Tibial nerve (tissue), 4 donors: ENCODE data around the gene OCA2. TPM values are rescaled to one million over a fixed set of nuclear protein-coding genes. Genes with fewer than 3 reads are reported as not detected.

ENCODE experiments used
- DNase-seq, 2 donors: peaks; one replicate each; pipeline ENCODE4 v3.0.0-alpha.2; 2019; ENCODE audit warnings: low spot score in 2 of 2
- H3K27ac ChIP-seq, 4 donors: fragments of 200-600 bp; sonication (generic) in 3 of 4; one replicate each; pipeline ENCODE4 v1.5.1; 2017 to 2019; ENCODE audit warnings: mild to moderate bottlenecking in 1 of 4
- H3K27me3 ChIP-seq, 2 donors: fragments of 200-600 bp; sonication (generic) in 1 of 2; one replicate each; pipeline versions ENCODE4 v1.5.1 to v1.6.0; 2017 to 2019
- H3K36me3 ChIP-seq, 3 donors: fragments of 200-600 bp; sonication (generic); one replicate each; pipeline ENCODE4 v1.5.1; 2018 to 2019
- H3K4me1 ChIP-seq, 4 donors: fragments of 200-600 bp; sonication (generic) in 3 of 4; one replicate each; pipeline ENCODE4 v1.5.1; 2017 to 2019
- H3K4me3 ChIP-seq, 4 donors: fragments of 200-600 bp; sonication (generic) in 3 of 4; one replicate each; pipeline ENCODE4 v1.5.1; 2017 to 2019; ENCODE audit warnings: mild to moderate bottlenecking in 1 of 4, moderate library complexity in 1 of 4
- H3K9me3 ChIP-seq, 4 donors: fragments of 200-600 bp; sonication (generic) in 3 of 4; one replicate each; pipeline ENCODE4 v1.5.1; 2017 to 2019
- CTCF ChIP-seq, 5 experiments: fragments of 200-600 bp in 3 of 5; fragments of 450-650 bp in 2 of 5; sonication (generic) in 3 of 5; IDR thresholded peaks; one replicate each; pipeline ENCODE4 v1.5.1; 2016 to 2019; ENCODE audit warnings: antibody characterized with exemption in 5 of 5, mild to moderate bottlenecking in 3 of 5, moderate library complexity in 2 of 5
- EP300 ChIP-seq, 2 donors: sonication (generic); formaldehyde crosslinking; IDR thresholded peaks; one replicate each; pipeline ENCODE4 v1.6.1; 2017; ENCODE audit warnings: antibody characterized with exemption in 2 of 2, mild to moderate bottlenecking in 1 of 2
- POLR2A ChIP-seq, 2 donors: fragments of 450-650 bp; IDR thresholded peaks; one replicate each; pipeline ENCODE4 v1.6.1; 2017; ENCODE audit warnings: antibody characterized with exemption in 2 of 2, mild to moderate bottlenecking in 2 of 2, moderate library complexity in 2 of 2
- WGBS, 2 donors: methylation state at CpG; one replicate each; pipeline ENCODE4 v1.1.5; 2018; 5-methylcytosine and 5-hydroxymethylcytosine counted together
- total RNA-seq, 4 donors: library from RNA; depleted of rRNA; stranded (reverse); fragments of >200 nt; gene quantifications; one replicate each; pipeline ENCODE4 v1.1.0, GENCODE V29; 2016

OCA2 gene
- total RNA-seq, 4 donors from 2014 or later, result 2.7 to 19.7 (median 6.5) TPM; not detected in 1

- Histone ChIP-seq H3K36me3 (peaks cover 0 to 7% (median 0%) of the 10 kb centered on the region in 3 donors), H3K27me3 (peaks cover 0 to 19% of the 10 kb centered on the region in 2 donors), H3K27ac (peak overlapping the region in 1 of 4 donors; percentile 17), H3K9me3 (no peaks in the 10 kb centered on the region), H3K4me1 (peaks cover 0 to 17% (median 13%) of the 10 kb centered on the region in 4 donors), H3K4me3 (peak overlapping the region; percentile 34 to 69 (median 56))
- WGBS, 2 donors, result 6 to 11% methylated on average over 35 to 52 of the region's 81 CpGs
- TF ChIP-seq EP300 (IDR thresholded peaks at IDR 0.05) (no peak), POLR2A (IDR thresholded peaks at IDR 0.05) (no peak), CTCF (IDR thresholded peaks at IDR 0.05) (no peak)
- no peak for DNase-seq
Measured at GRCh38 chr15:28106294-28107110, 7.4 kb upstream of the OCA2 start.

- DNase-seq, result no peak
- Histone ChIP-seq H3K36me3 (no peaks in the 10 kb centered on the region), H3K27me3 (peaks cover 0 to 25% of the 10 kb centered on the region in 2 donors), H3K27ac (no peak overlapping the region), H3K4me1 (peaks cover 0 to 17% (median 13%) of the 10 kb centered on the region in 4 donors), H3K9me3 (no peaks in the 10 kb centered on the region), H3K4me3 (no peak overlapping the region)
- 80 to 87% methylated on average over 5 of the region's 5 CpGs for WGBS, 2 donors
- TF ChIP-seq POLR2A (IDR thresholded peaks at IDR 0.05), result no peak
- TF ChIP-seq CTCF (IDR thresholded peaks at IDR 0.05), result no peak
- TF ChIP-seq EP300 (IDR thresholded peaks at IDR 0.05), result no peak
Measured at GRCh38 chr15:28105793-28106192, 6.7 kb upstream of the OCA2 start.

GRCh38 chr15:28105224-28105791, 6.2 kb upstream of the OCA2 start:
- H3K36me3 ChIP-seq, result no peaks in the 10 kb centered on the region
- H3K4me1 ChIP-seq, result peaks cover 0 to 17% (median 13%) of the 10 kb centered on the region in 4 donors
- H3K27ac ChIP-seq, result no peak overlapping the region
- 92 to 96% methylated on average over 9 of the region's 9 CpGs for WGBS, 2 donors
- no peak overlapping the region for H3K4me3 ChIP-seq
- no peaks in the 10 kb centered on the region for H3K9me3 ChIP-seq
- TF ChIP-seq CTCF (IDR thresholded peaks at IDR 0.05), result no peak
- TF ChIP-seq POLR2A (IDR thresholded peaks at IDR 0.05), result no peak
- no peak for TF ChIP-seq EP300 (IDR thresholded peaks at IDR 0.05)
- no peak for DNase-seq
- H3K27me3 ChIP-seq, result peaks cover 0 to 30% of the 10 kb centered on the region in 2 donors

- H3K27ac ChIP-seq, result no peak overlapping the region
- TF ChIP-seq EP300 (IDR thresholded peaks at IDR 0.05), result no peak
- no peak for TF ChIP-seq CTCF (IDR thresholded peaks at IDR 0.05)
- no peak overlapping the region for H3K4me3 ChIP-seq
- H3K4me1 ChIP-seq, result peaks cover 0 to 22% (median 15%) of the 10 kb centered on the region in 4 donors
- H3K9me3 ChIP-seq, result no peaks in the 10 kb centered on the region
- no peak for DNase-seq
- no peaks in the 10 kb centered on the region for H3K36me3 ChIP-seq
- 91 to 94% methylated on average over 10 of the region's 10 CpGs for WGBS, 2 donors
- peaks cover 0 to 38% of the 10 kb centered on the region in 2 donors for H3K27me3 ChIP-seq
Measured at GRCh38 chr15:28104326-28104725, 5.2 kb upstream of the OCA2 start.

GRCh38 chr15:28103831-28104230, 4.7 kb upstream of the OCA2 start:
- Histone ChIP-seq H3K9me3 (no peaks in the 10 kb centered on the region), H3K36me3 (no peaks in the 10 kb centered on the region), H3K4me1 (peaks cover 0 to 27% (median 17%) of the 10 kb centered on the region in 4 donors), H3K4me3 (no peak overlapping the region), H3K27me3 (peaks cover 0 to 43% of the 10 kb centered on the region in 2 donors), H3K27ac (no peak overlapping the region)
- 83 to 86% methylated on average over 10 of the region's 10 CpGs for WGBS, 2 donors
- no peak for DNase-seq
- no peak for TF ChIP-seq EP300 (IDR thresholded peaks at IDR 0.05)
- TF ChIP-seq CTCF (IDR thresholded peaks at IDR 0.05), result no peak
- TF ChIP-seq POLR2A (IDR thresholded peaks at IDR 0.05), result no peak
